Adrenal gland (tissue), 5 donors: ENCODE measurements around the gene FHIT.

Experiments
- POLR2A ChIP-seq, 2 donors: fragments of 450-650 bp; IDR thresholded peaks; one replicate each; pipeline ENCODE4 v1.6.1; 2017; ENCODE audit warnings: antibody characterized with exemption in 2 of 2, mild to moderate bottlenecking in 2 of 2, moderate library complexity in 1 of 2
- TF ChIP-seq, protein P1 (sequence below), 6 experiments: fragments of 450-650 bp in 4 of 6; fragments of 200-600 bp in 2 of 6; sonication (generic) in 1 of 6; IDR thresholded peaks; 1 replicate in 5 of 6; 2 replicates in 1 of 6; pipeline versions ENCODE4 v1.5.1 to v1.8.0; 2016 to 2021; ENCODE audit warnings: antibody characterized with exemption in 6 of 6, mild to moderate bottlenecking in 2 of 6, moderate library complexity in 1 of 6
- donor health status: DM: no; HTN: no; CAD: no.

DNA sequence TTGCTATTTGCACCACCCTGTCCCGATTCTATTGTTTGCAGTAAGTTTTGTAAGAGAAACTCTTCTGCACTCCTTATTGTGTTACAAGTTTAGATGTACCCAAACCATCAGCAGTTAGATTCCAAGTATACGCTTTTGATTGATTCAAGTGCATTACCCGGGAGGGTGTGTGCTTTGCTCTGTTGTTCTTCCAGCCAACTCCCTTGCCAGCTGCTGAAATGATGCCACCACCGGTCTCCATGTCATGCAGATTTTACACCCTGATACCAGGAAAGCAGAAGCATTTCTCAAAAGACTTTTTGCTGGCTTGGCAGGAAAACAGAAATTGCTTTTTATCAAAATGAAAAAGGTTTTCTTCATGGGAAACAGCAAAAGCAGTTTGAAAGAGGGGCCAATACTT lies 1194.8 kb downstream of the FHIT start:
- no peak for TF ChIP-seq POLR2A (IDR thresholded peaks at IDR 0.05)
- TF ChIP-seq, protein P1, sequence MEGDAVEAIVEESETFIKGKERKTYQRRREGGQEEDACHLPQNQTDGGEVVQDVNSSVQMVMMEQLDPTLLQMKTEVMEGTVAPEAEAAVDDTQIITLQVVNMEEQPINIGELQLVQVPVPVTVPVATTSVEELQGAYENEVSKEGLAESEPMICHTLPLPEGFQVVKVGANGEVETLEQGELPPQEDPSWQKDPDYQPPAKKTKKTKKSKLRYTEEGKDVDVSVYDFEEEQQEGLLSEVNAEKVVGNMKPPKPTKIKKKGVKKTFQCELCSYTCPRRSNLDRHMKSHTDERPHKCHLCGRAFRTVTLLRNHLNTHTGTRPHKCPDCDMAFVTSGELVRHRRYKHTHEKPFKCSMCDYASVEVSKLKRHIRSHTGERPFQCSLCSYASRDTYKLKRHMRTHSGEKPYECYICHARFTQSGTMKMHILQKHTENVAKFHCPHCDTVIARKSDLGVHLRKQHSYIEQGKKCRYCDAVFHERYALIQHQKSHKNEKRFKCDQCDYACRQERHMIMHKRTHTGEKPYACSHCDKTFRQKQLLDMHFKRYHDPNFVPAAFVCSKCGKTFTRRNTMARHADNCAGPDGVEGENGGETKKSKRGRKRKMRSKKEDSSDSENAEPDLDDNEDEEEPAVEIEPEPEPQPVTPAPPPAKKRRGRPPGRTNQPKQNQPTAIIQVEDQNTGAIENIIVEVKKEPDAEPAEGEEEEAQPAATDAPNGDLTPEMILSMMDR (IDR thresholded peaks at IDR 0.05): no peak
